Testis (tissue), 2 donors: ENCODE measurements around the gene THAP4.

Source experiments
- CTCF ChIP-seq, 3 experiments: fragments of 450-650 bp in 2 of 3; fragments of 200-600 bp in 1 of 3; sonication (generic) in 1 of 3; IDR thresholded peaks; one replicate each; pipeline ENCODE4 v1.5.1; 2016 to 2019; ENCODE audit warnings: antibody characterized with exemption in 3 of 3, mild to moderate bottlenecking in 2 of 3, moderate library complexity in 1 of 3
- POLR2A ChIP-seq: fragments of 450-650 bp; IDR thresholded peaks from one replicate; pipeline ENCODE4 v1.6.1; 2017; ENCODE audit warnings: antibody characterized with exemption, mild to moderate bottlenecking, moderate library complexity

DNA sequence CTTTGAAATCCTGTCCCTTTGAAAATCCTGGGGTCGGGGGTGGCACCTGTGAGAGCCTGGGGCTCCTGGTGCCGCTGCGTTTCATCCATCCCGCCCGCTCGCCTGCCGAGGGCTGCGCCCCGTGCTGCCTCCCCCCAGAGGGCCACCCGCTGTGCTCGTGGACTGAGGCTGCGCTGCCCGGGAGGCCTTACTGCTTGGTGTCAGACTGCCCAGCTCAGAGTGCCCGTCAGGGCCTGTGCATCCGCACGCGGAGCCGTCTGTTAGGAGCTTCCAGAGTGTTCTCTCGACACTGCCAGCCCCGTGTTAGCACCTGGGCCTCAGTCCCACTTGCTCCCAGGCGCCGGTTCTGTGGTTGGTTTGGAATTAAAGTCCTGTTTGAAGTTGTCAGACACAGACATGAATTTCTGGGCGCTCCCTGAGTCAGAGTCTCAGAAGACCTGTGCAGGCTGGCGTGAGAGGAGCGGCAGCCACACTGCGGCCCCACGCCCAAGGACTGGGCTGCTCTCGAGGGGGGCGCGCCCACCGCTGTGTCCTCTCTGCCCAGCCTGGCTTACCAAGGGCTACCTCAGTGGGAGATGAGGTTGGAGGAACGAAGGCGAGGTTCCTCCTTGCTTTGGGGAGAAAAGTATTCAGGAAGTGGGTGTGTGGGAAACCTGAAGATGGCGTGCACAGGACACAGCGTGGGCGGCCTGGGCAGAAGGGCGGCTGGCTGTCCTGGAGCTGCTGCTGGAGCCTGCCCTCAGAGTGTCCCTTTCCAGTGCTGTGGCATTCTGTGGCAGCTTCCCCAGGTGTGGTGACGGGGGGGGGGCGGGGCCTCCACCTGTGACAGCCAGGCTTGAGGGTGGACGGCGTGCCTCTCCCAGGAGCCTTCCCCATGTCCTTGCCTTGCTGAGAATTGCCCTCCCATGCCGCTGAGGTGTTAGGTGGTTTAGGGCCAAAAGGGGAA lies 35.6 kb upstream of the THAP4 start:
- TF ChIP-seq POLR2A: no peak
- TF ChIP-seq CTCF (IDR thresholded peaks at IDR 0.05): no peak
